AG04449 (cell line): ENCODE data around the gene EZR.
"Not testable (repeated sequence)": the region's sequence is repeated elsewhere in the genome, so short reads cannot be mapped to it uniquely, and the experiment has no call there.

Source experiments
- CTCF ChIA-PET: fragments of 350-600 bp; formaldehyde crosslinking; extraction: SDS; loops from one replicate; lab custom pipeline; 2021; ENCODE audit warnings: antibody characterized with exemption; lab: Yijun Ruan, JAX
- POLR2A ChIA-PET: fragments of 400-600, 350-600 bp; formaldehyde crosslinking; extraction: SDS; loops from one replicate; lab custom pipeline; 2020; ENCODE audit warnings: antibody characterized with exemption, inconsistent platforms; lab: Yijun Ruan, JAX
- DNase-seq: peaks from one replicate; pipeline ENCODE4 v3.0.0-alpha.2; 2010; ENCODE audit warnings: low read depth, low spot score
- H3K4me3 ChIP-seq: 2 replicates; pipeline ENCODE4 v1.5.1; 2011; ENCODE audit warnings: low read depth, mild to moderate bottlenecking, control low read depth, low read length
- CTCF ChIP-seq: IDR thresholded peaks from one replicate; pipeline ENCODE4 v1.5.1; 2011; ENCODE audit warnings: mild to moderate bottlenecking, moderate library complexity, low read length, control low read depth, inconsistent platforms; ENCODE audit not compliant: insufficient read depth; ENCODE audit errors: missing control alignments

The EZR gene

GRCh38 chr6:158847786-158848185, 28.6 kb upstream of the EZR start:
- no peak for TF ChIP-seq CTCF
- H3K4me3 ChIP-seq = no peak overlapping the region
- no peak for DNase-seq
- ChIA-PET POLR2A (no interaction called here), CTCF (no interaction called here)

- no peak for TF ChIP-seq CTCF
- DNase-seq = no peak
- no peak overlapping the region for H3K4me3 ChIP-seq
- CTCF ChIA-PET = no interaction called here
- POLR2A ChIA-PET = no interaction called here
These were observed 27.9 kb upstream of the EZR start for GRCh38 chr6:158847012-158847529.

GRCh38 chr6:158843751-158844683, 24.8 kb upstream of the EZR start:
- no peak for DNase-seq
- no peak for TF ChIP-seq CTCF
- ChIA-PET POLR2A (no interaction called here), CTCF (interaction anchor here (0.8 kb wide), 1 partner anchor 129 kb away, joined by 3 read pairs; no protein-coding TSS in a partner anchor)
- H3K4me3 ChIP-seq = no peak overlapping the region

GRCh38 chr6:158841358-158841757, 22.2 kb upstream of the EZR start:
- ChIA-PET POLR2A (no interaction called here), CTCF (no interaction called here)
- no peak for DNase-seq
- H3K4me3 ChIP-seq = no peak overlapping the region
- TF ChIP-seq CTCF = no peak

- ChIA-PET CTCF (interaction anchor here (0.9 kb wide), 1 partner anchor 136 kb away, joined by 3 read pairs; no protein-coding TSS in a partner anchor), POLR2A (no interaction called here)
- no peak overlapping the region for H3K4me3 ChIP-seq
- no peak for TF ChIP-seq CTCF
- no peak for DNase-seq
These were observed 21.3 kb upstream of the EZR start for GRCh38 chr6:158840465-158840864.

- TF ChIP-seq CTCF = no peak
- ChIA-PET CTCF (interaction anchor here (0.6 to 0.9 kb wide), 2 partner anchors 136 to 149 kb away, joined by 3 read pairs; no protein-coding TSS in a partner anchor), POLR2A (no interaction called here)
- no peak overlapping the region for H3K4me3 ChIP-seq
- no peak for DNase-seq
These were observed 20.6 kb upstream of the EZR start for GRCh38 chr6:158839796-158840195.

GRCh38 chr6:158838790-158839189, 19.6 kb upstream of the EZR start:
- POLR2A ChIA-PET = not testable (repeated sequence)

More at GRCh38 chr6:158838790-158839189, 19.6 kb upstream of the EZR start:
- H3K4me3 ChIP-seq, DNase-seq: not testable (repeated sequence)
- CTCF ChIA-PET = interaction anchor here (0.8 kb wide), 1 partner anchor 86 kb away, joined by 3 read pairs; no protein-coding TSS in a partner anchor
